ENCODE measurements around the gene MPP7.

MPP7 gene

DNA sequence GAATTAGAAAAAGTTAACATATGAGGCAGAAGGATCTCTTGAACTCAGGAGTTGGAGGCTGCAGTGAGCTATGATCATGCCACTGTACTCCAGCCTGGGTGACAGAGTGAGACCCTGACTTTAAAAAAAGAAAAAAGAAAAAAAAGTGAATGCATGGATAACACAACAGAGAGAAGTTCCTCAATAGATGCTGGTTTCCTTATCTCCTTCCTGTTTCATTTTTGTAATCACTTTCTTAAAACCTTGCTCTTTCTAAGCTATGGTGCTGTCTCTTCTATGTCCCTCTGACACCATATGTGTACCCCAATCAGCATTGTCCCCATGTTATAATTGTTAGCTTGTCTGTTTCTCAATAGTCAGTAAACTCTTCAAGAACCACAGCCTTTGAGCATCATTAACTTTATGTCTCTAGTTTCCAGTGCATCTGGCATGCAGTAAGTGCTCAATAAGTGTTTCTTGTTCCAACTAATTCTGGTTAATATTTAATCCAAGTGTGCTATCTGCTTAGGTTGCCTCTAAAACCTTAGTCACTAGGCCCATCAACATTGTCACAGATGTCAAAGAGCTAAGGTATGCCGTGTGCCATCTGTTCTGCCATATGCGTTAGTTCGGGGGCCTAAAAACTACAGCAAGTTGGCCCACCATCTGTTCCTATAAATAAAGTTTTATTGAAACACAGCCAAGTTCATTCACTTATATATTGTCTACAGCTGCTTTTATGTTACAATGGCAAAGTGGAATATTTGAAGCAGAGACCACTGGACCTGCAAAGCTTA is 36.2 kb downstream of the MPP7 start:
- DNase-seq (ENCODE audit: low spot score) = peak; percentile 71

DNA sequence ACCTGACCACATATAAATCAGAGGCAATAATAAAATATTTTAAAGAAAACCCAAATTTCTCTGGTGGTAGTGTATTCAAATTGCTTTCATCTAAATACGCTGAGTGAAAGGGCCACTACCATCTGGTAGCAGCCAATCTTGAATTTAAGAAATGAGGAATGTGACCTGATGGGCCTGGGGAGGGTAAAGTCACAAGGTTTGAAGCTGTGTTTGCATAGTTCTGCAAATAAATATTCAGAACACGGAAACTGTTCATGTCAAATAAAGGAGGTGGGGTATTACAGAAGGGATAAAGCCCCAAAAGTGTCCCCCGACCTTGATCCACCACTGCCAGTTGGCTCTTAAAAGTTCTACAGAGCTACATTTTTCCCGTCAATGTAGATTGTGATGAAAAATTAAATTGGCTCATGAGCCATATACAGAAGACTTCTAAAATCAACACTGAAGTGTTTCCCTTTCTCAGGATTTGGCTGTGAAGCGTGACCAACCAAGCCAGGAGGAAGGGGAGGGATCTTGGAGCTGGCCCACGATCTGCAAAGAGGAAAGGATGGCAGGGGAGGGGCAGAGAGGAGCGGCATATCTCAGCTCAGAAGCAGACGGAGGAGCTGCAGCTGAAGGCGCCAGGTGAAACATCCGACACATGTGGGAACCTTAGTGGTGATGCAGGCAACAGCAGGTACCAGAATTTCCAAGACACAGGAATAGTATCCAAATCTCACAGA is 39.6 kb downstream of the MPP7 start:
- DNase-seq (ENCODE audit: low spot score) = peak; percentile 82

DNA sequence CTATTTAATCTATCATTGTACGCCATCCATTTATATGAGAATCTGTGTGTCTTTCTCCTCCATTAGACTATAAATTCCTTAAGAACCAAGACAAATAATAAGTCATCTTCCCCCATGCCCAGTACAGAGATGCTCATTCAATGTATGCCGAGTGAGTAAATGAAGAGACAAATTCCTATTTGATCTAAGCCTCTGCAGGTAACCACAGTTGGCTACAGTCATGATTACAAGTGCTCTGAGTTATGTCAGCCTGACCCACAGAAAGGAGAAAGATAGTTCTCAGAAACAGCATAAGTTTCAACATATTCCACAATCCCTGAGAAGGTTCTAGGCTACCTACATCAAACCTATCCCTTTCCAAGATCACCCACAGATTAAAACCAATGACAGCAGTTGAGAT is 46.1 kb downstream of the MPP7 start:
- no peak for DNase-seq (ENCODE audit: low spot score)

DNA sequence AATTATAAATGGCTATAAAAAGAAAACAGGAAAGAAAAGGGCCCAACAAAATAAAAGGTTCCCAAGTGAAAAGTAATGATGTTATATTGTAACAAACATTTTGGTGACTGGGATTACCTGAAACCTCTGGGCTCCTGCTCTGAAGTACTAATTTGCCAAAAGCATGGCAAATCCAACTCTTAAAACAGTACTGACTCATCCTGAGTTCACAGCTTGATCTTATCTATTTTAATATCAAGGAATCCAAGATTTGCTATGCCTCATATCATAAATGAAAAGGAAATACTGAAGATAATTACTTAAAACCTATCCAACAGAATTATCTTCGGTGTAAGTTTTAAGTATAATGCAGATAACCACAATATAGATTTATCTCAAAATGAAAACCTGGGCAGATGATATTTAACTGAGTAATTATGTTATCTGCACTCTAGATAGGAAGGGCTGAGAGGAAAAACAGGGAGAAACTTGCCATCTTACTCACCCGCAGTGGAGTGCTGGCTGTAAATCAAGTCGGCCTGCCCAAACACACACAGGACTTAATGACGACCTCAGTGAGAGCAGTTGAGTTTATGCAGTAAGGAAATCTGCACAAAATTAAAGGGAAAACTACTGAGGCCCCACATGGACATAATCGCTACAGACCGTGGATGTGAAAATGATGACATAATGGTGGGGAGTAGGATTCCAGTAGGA is 48.4 kb downstream of the MPP7 start:
- peak; percentile 67 for DNase-seq (ENCODE audit: low spot score)

DNA sequence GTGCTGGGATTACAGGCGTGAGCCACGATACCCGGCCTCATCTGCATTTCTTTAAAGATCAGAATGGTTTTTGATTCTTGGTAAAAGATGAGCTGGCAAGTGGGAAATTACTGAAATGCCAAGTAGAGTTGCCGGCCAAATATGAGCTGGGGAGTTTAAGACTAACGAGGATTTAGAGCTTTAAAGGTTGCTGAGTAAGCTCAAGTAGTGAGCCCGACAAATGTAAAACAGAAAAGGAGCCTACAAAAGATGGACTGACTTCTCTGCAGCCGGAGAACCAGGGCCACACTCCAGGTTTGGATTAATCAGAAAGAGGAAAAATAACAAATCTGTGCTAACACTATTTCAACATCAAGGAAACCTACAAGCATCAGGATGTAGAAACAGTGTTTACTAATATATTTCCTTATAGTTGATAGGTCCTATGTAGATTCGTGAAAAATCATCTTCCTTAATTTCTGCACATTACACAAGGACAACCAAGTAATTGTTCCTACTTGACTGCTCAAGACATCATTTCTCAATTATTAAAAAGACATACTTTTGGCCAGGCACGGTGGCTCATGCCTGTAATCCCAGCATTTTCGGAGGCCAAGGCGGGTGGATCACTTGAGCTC is 49.6 kb downstream of the MPP7 start:
- DNase-seq (ENCODE audit: low spot score) = no peak

All from cerebellar cortex (tissue), 1 donor.